GM13977 (cell line): ENCODE data around the gene LRFN5.
"Not testable (repeated sequence)": the region's sequence is repeated elsewhere in the genome, so short reads cannot be mapped to it uniquely, and the experiment has no call there.

Experiments
- DNase-seq: peaks from one replicate; pipeline ENCODE4 v3.0.0; 2012; ENCODE audit warnings: low spot score
- in situ Hi-C: fragments of 300-500 bp; cut with MboI; formaldehyde crosslinking; loops from one replicate; pipeline ENCODE4 v1.12.0; 2022; ENCODE audit warnings: low sequenced_read_pairs, low pct_unique_long_range_greater_than_20kb, mixed read lengths, inconsistent platforms; ENCODE audit not compliant: unreplicated experiment
- TF ChIP-seq, protein P1 (sequence below): IDR thresholded peaks from 2 replicates; pipeline ENCODE4 v1.5.1; 2012; ENCODE audit warnings: mild to moderate bottlenecking, control low read depth; ENCODE audit not compliant: insufficient read depth; ENCODE audit errors: extremely low read depth, missing control alignments

LRFN5 gene

DNA sequence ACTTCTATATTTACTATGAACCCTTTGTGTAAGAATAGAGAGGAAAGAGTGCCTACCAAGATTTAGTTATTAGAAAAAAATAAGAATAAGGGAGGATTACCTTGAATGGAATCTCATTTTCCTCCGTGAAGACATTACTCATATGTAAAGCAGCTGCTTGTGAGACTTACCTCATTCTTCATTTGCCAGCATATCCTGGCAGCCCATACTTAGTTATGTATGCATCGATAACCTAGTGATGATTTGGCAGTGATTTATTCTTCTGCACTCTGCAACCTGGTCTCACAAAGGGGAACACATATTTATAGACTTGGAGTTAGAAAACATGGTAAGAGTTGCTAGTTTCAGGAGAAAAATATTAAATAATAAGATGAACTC lies 56.8 kb downstream of the LRFN5 start:
- in situ Hi-C loops: no loop called here
- TF ChIP-seq, protein P1, sequence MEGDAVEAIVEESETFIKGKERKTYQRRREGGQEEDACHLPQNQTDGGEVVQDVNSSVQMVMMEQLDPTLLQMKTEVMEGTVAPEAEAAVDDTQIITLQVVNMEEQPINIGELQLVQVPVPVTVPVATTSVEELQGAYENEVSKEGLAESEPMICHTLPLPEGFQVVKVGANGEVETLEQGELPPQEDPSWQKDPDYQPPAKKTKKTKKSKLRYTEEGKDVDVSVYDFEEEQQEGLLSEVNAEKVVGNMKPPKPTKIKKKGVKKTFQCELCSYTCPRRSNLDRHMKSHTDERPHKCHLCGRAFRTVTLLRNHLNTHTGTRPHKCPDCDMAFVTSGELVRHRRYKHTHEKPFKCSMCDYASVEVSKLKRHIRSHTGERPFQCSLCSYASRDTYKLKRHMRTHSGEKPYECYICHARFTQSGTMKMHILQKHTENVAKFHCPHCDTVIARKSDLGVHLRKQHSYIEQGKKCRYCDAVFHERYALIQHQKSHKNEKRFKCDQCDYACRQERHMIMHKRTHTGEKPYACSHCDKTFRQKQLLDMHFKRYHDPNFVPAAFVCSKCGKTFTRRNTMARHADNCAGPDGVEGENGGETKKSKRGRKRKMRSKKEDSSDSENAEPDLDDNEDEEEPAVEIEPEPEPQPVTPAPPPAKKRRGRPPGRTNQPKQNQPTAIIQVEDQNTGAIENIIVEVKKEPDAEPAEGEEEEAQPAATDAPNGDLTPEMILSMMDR: no peak
- no peak for DNase-seq

DNA sequence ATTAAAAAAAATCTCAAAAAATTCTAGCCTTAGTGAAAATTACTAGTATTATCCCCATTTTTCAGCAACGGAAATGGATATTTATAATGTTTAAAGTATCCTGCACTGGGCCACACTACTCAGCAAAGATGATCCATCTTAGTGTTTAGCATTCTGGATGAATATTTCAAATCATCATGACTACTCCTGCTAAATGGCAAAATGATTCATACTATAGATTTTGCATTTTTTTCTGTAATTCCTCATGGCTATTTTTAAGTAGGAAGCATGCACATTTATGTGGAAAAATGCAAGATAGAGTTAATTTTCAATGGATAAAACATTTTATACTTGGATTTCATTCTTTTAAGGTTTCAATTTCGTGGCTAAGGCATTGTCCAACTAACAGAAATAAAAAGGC lies 59.6 kb downstream of the LRFN5 start:
- DNase-seq: no peak
- in situ Hi-C loops: no loop called here
- TF ChIP-seq, protein P1: no peak

DNA sequence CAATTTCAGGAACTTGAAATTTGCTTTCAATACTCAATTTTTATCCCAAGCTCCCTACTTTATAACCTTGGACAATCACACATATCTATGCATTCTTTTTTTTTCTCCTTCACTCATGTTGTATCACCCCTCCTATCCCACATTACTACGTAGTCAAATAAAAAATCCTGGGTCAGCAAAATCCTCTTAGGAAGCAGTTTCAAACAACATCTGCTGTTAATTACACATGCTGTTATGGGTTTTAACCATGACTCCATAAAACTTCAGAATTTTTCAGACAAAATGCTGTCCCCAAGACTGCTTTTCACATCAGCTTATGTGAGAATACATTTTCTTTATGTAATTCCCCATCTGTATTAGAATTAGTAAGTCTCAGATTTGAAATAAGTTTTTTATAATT lies 61.7 kb downstream of the LRFN5 start:
- DNase-seq: no peak
- TF ChIP-seq, protein P1: no peak
- in situ Hi-C loops: no loop called here

DNA sequence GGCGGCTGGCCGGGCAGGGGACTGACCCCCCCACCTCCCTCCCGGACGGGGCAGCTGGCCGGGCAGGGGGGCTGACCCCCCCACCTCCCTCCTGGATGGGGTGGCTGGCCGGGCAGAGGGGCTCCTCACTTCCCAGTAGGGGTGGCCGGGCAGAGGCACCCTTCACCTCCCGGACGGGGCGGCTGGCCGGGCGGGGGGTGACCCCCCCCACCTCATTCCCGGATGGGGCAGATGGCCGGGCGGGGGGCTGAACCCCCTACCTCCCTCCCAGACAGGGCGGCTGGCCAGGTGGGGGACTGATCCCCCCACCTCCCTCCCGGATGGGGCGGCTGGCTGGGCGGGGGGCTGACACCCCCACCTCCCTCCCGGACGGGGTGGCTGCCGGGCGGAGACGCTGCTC lies 66.9 kb downstream of the LRFN5 start:
- DNase-seq, in situ Hi-C loops: not testable (repeated sequence)

DNA sequence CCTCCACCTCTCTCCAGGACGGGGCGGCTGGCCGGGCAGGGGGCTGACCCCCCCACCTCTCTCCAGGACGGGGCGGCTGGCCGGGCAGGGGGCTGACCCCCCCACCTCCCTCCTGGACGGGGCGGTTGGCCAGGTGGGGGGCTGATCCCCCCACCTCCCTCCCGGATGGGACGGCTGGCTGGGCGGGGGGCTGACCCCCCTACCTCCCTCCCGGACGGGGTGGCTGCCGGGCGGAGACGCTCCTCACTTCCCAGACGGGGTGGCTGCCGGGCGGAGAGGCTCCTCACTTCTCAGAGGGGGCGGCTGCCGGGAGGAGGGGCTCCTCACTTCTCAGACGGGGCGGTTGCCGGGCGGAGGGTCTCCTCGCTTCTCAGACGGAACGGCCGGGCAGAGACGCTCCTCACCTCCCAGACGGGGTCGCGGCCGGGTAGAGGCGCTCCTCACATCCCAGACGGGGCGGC lies 67.9 kb downstream of the LRFN5 start:
- in situ Hi-C loops: not testable (repeated sequence)

DNA sequence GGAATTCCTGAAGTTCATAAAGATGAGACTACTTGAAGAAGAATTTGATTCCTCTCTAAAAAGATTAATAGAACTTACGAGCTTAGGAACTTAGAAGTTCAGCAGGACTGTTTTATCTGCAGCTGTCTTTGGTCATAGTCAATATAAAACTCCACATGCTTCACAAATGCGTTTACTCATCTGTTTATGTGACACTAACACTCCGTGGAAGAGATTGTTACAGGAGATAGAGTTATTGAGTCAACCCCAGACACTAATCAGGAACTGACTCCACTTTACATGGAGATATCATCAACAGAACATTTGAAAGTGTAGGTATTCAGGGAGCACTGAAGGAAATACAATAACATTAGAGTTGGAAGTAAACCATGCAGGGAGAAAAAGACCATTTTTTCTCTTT lies 92.8 kb downstream of the LRFN5 start:
- in situ Hi-C loops: no loop called here
- TF ChIP-seq, protein P1: no peak
- DNase-seq: no peak

More for the DNA sequence above, 67.9 kb downstream of the LRFN5 start:
- not testable (repeated sequence) for DNase-seq

DNA sequence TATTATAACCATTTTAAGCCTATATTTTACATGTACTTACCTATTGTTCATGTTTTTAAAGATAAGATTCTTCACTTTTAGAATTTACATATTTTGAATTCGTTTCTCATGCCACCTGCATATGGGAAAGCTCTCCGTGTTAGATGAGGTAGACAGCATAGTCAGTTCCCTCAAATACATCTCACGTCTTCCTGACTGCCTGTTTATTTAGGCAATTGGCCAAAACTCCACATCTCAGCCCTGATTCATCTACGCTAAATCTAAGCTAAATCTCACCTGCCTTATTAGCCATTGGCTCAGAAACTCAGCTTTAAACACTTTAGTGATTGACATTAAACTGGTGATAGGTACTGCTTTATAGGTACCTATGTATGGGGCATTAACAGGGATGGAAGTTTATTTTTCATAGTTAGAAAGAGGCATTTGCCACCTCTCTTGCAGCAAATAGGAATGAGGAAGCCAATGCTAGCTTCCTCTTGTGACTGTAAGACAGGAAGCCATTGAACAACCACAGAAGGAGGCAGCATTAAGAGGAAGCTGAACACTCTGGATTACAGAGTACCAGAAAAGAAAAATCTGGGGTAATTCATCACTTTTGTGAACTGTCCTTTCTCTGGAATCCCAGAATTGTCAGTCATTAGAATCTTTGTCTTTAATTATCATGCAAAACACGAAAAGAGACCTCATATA lies 111.9 kb downstream of the LRFN5 start:
- in situ Hi-C loops: no loop called here
- TF ChIP-seq, protein P1: no peak
- no peak for DNase-seq

DNA sequence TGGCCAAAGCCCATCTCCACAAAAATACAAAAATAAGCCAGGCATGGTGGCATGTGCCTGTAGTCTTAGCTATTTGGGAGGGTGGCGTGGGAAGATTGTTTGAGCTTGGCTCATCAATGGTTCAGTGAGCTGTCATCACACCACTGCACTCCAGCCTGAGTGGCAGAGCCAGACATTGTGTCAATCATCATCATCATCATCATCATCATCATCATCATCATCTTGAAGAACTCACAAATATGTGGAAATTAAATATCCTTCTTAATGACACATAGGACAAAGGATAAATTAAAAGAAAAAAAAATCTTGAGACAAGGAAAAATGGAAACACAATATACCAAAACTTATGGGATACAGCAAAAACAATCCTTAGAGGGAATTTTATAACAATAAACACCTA lies 132.5 kb downstream of the LRFN5 start:
- TF ChIP-seq, protein P1: no peak
- DNase-seq: no peak
- in situ Hi-C loops: no loop called here
